ENCODE data around the gene RAB7A. TPM values are rescaled to one million over a fixed set of nuclear protein-coding genes. Genes with fewer than 3 reads are reported as not detected.
"Not testable (repeated sequence)": the region's sequence is repeated elsewhere in the genome, so short reads cannot be mapped to it uniquely, and the experiment has no call there.

Gene RAB7A
- total and polyA plus RNA-seq, 2 donors (not counting 1 experiment from before 2014, with no cell fraction given), result 54.2 to 415 TPM

DNA sequence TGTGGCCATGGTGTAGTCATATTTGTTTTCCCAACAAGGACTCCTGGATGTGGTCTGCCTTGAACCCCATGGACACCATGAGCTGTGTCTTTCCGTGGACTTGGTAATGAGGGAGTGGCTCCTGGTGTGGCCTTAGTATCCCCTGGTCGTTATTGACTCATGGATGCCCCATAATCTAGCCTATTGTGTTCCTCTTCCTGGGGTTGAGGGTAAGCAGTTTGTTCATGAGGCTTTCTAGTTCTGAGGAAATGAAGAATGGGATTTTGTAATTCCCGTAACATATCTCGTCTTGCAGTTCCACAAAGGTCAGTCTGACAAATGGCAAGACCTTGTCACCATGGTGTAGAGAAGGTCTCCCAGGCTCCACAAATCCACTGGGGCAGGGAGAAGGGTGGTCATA, 22.6 kb downstream of the RAB7A start:
- no peaks in the 10 kb centered on the region for H3K27me3 ChIP-seq (ENCODE audit: control insufficient read depth, insufficient read depth, low read length)
- TF ChIP-seq EZH2 (IDR thresholded peaks at IDR 0.05; ENCODE audit: low read length, missing control alignments), result no peak
- TF ChIP-seq, protein P1, sequence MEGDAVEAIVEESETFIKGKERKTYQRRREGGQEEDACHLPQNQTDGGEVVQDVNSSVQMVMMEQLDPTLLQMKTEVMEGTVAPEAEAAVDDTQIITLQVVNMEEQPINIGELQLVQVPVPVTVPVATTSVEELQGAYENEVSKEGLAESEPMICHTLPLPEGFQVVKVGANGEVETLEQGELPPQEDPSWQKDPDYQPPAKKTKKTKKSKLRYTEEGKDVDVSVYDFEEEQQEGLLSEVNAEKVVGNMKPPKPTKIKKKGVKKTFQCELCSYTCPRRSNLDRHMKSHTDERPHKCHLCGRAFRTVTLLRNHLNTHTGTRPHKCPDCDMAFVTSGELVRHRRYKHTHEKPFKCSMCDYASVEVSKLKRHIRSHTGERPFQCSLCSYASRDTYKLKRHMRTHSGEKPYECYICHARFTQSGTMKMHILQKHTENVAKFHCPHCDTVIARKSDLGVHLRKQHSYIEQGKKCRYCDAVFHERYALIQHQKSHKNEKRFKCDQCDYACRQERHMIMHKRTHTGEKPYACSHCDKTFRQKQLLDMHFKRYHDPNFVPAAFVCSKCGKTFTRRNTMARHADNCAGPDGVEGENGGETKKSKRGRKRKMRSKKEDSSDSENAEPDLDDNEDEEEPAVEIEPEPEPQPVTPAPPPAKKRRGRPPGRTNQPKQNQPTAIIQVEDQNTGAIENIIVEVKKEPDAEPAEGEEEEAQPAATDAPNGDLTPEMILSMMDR (conservative IDR thresholded peaks at IDR 0.05 in 1 of 2, IDR thresholded peaks at IDR 0.05 in 1 of 2; ENCODE audit: low read depth in 1 of 2, low read length in 2 of 2), result no peak
- no peak for DNase-seq (ENCODE audit: low read depth in 2 of 2)
- no peak overlapping the region for H3K4me3 ChIP-seq (replicated peaks in 1 of 4; ENCODE audit: control extremely low read depth in 1 of 4, insufficient read depth in 1 of 4, low read depth in 3 of 4, low read length in 4 of 4)
- no peak overlapping the region for H3K9ac ChIP-seq (ENCODE audit: insufficient read depth, low read length)
- H3K79me2 ChIP-seq (ENCODE audit: control insufficient read depth, insufficient read depth, low read length), result peaks cover 90% of the 10 kb centered on the region
- H3K9me3 ChIP-seq (ENCODE audit: control insufficient read depth, insufficient read depth, low read depth, low read length), result no peaks in the 10 kb centered on the region
- no peaks in the 10 kb centered on the region for H3K36me3 ChIP-seq (ENCODE audit: control insufficient read depth, insufficient read depth, low read length)
- H3K4me1 ChIP-seq (ENCODE audit: control insufficient read depth, extremely low read depth, insufficient read depth, low read length), result no peaks in the 10 kb centered on the region
- H3K27ac ChIP-seq (ENCODE audit: insufficient read depth, low read length), result no peak overlapping the region
- H4K20me1 ChIP-seq (ENCODE audit: control insufficient read depth, extremely low read depth, insufficient read depth, low read length), result no peaks in the 10 kb centered on the region
- no peak overlapping the region for H2AFZ ChIP-seq (ENCODE audit: low read length)
- H3K4me2 ChIP-seq (ENCODE audit: extremely low read depth, insufficient read depth, low read length), result no peak overlapping the region

DNA sequence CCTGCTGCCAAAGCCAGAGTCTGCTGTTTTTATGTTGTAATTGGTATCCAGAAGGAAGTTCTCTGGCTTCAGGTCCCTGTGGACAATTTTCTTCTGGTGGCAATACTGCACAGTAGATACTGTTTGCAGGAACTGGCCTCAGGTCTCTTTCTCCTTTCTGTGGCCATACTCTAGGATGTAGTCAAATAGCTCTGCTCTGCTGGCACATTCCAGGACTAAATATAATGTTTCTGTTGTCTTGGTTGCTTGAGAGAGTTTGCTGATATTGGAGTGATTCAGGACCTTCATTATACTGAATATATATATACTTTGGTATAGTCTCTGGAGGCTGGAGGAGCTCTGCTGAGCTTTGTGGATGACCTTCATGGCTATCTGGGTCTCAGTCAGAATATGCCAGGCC, 23.1 kb downstream of the RAB7A start:
- DNase-seq (ENCODE audit: low read depth in 2 of 2), result no peak
- no peak overlapping the region for H3K4me3 ChIP-seq (replicated peaks in 1 of 4; ENCODE audit: control extremely low read depth in 1 of 4, insufficient read depth in 1 of 4, low read depth in 3 of 4, low read length in 4 of 4)
- no peaks in the 10 kb centered on the region for H4K20me1 ChIP-seq (ENCODE audit: control insufficient read depth, extremely low read depth, insufficient read depth, low read length)
- no peaks in the 10 kb centered on the region for H3K9me3 ChIP-seq (ENCODE audit: control insufficient read depth, insufficient read depth, low read depth, low read length)
- peaks cover 90% of the 10 kb centered on the region for H3K79me2 ChIP-seq (ENCODE audit: control insufficient read depth, insufficient read depth, low read length)
- no peak overlapping the region for H3K27ac ChIP-seq (ENCODE audit: insufficient read depth, low read length)
- no peaks in the 10 kb centered on the region for H3K27me3 ChIP-seq (ENCODE audit: control insufficient read depth, insufficient read depth, low read length)
- TF ChIP-seq, protein P1 (conservative IDR thresholded peaks at IDR 0.05 in 1 of 2, IDR thresholded peaks at IDR 0.05 in 1 of 2; ENCODE audit: low read depth in 1 of 2, low read length in 2 of 2), result no peak
- no peak for TF ChIP-seq EZH2 (IDR thresholded peaks at IDR 0.05; ENCODE audit: low read length, missing control alignments)
- H3K4me2 ChIP-seq (ENCODE audit: extremely low read depth, insufficient read depth, low read length), result no peak overlapping the region
- no peaks in the 10 kb centered on the region for H3K36me3 ChIP-seq (ENCODE audit: control insufficient read depth, insufficient read depth, low read length)
- H3K4me1 ChIP-seq (ENCODE audit: control insufficient read depth, extremely low read depth, insufficient read depth, low read length), result no peaks in the 10 kb centered on the region
- H2AFZ ChIP-seq (ENCODE audit: low read length), result no peak overlapping the region
- no peak overlapping the region for H3K9ac ChIP-seq (ENCODE audit: insufficient read depth, low read length)

DNA sequence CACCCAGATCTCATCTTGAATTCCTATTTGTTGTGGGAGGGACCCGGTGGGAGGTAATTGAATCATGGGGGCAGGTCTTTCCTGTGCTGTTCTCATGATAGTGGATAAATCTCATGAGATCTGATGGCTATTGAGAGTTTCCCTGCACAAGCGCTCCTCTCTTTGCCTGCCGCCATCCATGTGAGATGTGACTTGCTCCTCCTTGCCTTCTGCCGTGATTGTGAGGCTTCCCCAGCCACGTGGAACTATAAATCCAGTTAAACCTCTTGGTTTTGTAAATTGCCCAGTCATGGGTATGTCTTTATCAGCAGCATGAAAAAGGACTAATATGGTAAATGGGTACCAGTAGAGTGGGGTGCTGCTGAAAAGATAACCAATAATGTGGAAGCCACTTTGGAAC, 23.6 kb downstream of the RAB7A start:
- H4K20me1 ChIP-seq (ENCODE audit: control insufficient read depth, extremely low read depth, insufficient read depth, low read length); H3K27ac ChIP-seq (ENCODE audit: insufficient read depth, low read length): not testable (repeated sequence)
- peaks cover 89% of the 10 kb centered on the region for H3K79me2 ChIP-seq (ENCODE audit: control insufficient read depth, insufficient read depth, low read length)

More for the DNA sequence above, 23.6 kb downstream of the RAB7A start:
- H3K9ac ChIP-seq (ENCODE audit: insufficient read depth, low read length); H2AFZ ChIP-seq (ENCODE audit: low read length); H3K4me1 ChIP-seq (ENCODE audit: control insufficient read depth, extremely low read depth, insufficient read depth, low read length); H3K4me3 ChIP-seq (replicated peaks in 1 of 4; ENCODE audit: control extremely low read depth in 1 of 4, insufficient read depth in 1 of 4, low read depth in 3 of 4, low read length in 4 of 4); H3K27me3 ChIP-seq (ENCODE audit: control insufficient read depth, insufficient read depth, low read length); H3K36me3 ChIP-seq (ENCODE audit: control insufficient read depth, insufficient read depth, low read length); H3K9me3 ChIP-seq (ENCODE audit: control insufficient read depth, insufficient read depth, low read depth, low read length); DNase-seq (ENCODE audit: low read depth in 2 of 2); H3K4me2 ChIP-seq (ENCODE audit: extremely low read depth, insufficient read depth, low read length): not testable (repeated sequence)

All from fibroblast of lung (primary cell).